HepG2 (cell line): ENCODE results near the gene TFRC. TPM values are rescaled to one million over a fixed set of nuclear protein-coding genes. Genes with fewer than 3 reads are reported as not detected.

Experiments used
- ATF4 ChIP-seq, 2 experiments: fragments of 450-650 bp in 1 of 2; sonication (generic) in 1 of 2; formaldehyde crosslinking; IDR thresholded peaks; 2 replicates each; pipeline versions ENCODE4 v1.5.0 to v1.8.0; 2020 to 2022; ENCODE audit warnings: mild to moderate bottlenecking in 1 of 2, missing genetic modification reagents in 1 of 2
- CBX2 ChIP-seq, 2 experiments: fragments of 200-600 bp in 1 of 2; sonication (generic); formaldehyde crosslinking in 1 of 2; IDR thresholded peaks; 2 replicates each; pipeline versions ENCODE4 v1.7.0 to v1.8.1; 2018 to 2022; ENCODE audit warnings: low read depth in 2 of 2, low read length in 1 of 2, mild to moderate bottlenecking in 1 of 2, missing genetic modification reagents in 1 of 2
- DZIP1 ChIP-seq: sonication (generic); formaldehyde crosslinking; IDR thresholded peaks from 2 replicates; pipeline ENCODE4 v1.5.0; 2020; ENCODE audit warnings: mild to moderate bottlenecking, missing genetic modification reagents
- GPBP1L1 ChIP-seq: sonication (generic); formaldehyde crosslinking; IDR thresholded peaks from 2 replicates; pipeline ENCODE4 v1.5.0; 2020; ENCODE audit warnings: mild to moderate bottlenecking, missing genetic modification reagents
- HHEX ChIP-seq: IDR thresholded peaks from 2 replicates; pipeline ENCODE4 v1.6.1; 2016; ENCODE audit warnings: control low read depth
- HMG20B ChIP-seq: conservative IDR thresholded peaks from 2 replicates; pipeline ENCODE4 v1.6.1; 2016; ENCODE audit warnings: missing genetic modification reagents, missing compliant biosample characterization
- NR2C2 ChIP-seq: sonication (generic); formaldehyde crosslinking; IDR thresholded peaks from 2 replicates; pipeline ENCODE4 v1.4.0; 2020; ENCODE audit warnings: missing genetic modification reagents, mild to moderate bottlenecking, moderate library complexity, borderline replicate concordance
- TARDBP ChIP-seq: sonication (generic); formaldehyde crosslinking; IDR thresholded peaks from 2 replicates; pipeline ENCODE4 v1.8.0; 2022; ENCODE audit warnings: mild to moderate bottlenecking, missing genetic modification reagents
- U2AF2 ChIP-seq: fragments of 200-400 bp; formaldehyde crosslinking; IDR thresholded peaks from 2 replicates; pipeline ENCODE4 v1.6.1; 2017; ENCODE audit warnings: low read depth, mild to moderate bottlenecking, low read length
- ZBTB1 ChIP-seq: sonication (generic); formaldehyde crosslinking; IDR thresholded peaks from 2 replicates; pipeline ENCODE4 v1.4.0; 2020; ENCODE audit warnings: missing genetic modification reagents, borderline replicate concordance
- ZBTB37 ChIP-seq: sonication (generic); formaldehyde crosslinking; IDR thresholded peaks from 2 replicates; pipeline ENCODE4 v1.4.0; 2020; ENCODE audit warnings: mild to moderate bottlenecking, missing genetic modification reagents
- ZBTB4 ChIP-seq: sonication (generic); formaldehyde crosslinking; IDR thresholded peaks from 2 replicates; pipeline ENCODE4 v1.4.0; 2020; ENCODE audit warnings: missing genetic modification reagents, mild to moderate bottlenecking, borderline replicate concordance
- ZBTB44 ChIP-seq: sonication (generic); formaldehyde crosslinking; IDR thresholded peaks from 2 replicates; pipeline ENCODE4 v1.4.0; 2020; ENCODE audit warnings: missing genetic modification reagents
- ZNF230 ChIP-seq: sonication (generic); formaldehyde crosslinking; IDR thresholded peaks from 2 replicates; pipeline ENCODE4 v1.4.0; 2020; ENCODE audit warnings: mild to moderate bottlenecking, missing genetic modification reagents
- ZNF256 ChIP-seq: sonication (generic); formaldehyde crosslinking; conservative IDR thresholded peaks from 2 replicates; pipeline ENCODE4 v1.4.0; 2020; ENCODE audit warnings: missing genetic modification reagents
- ZNF543 ChIP-seq: sonication (generic); formaldehyde crosslinking; IDR thresholded peaks from 2 replicates; pipeline ENCODE4 v1.4.0; 2020; ENCODE audit warnings: mild to moderate bottlenecking, missing genetic modification reagents
- ZNF776 ChIP-seq: sonication (generic); formaldehyde crosslinking; IDR thresholded peaks from 2 replicates; pipeline ENCODE4 v1.4.0; 2020; ENCODE audit warnings: mild to moderate bottlenecking, missing genetic modification reagents
- polyA plus RNA-seq, 8 experiments: library from polyadenylated mRNA; depleted of rRNA in 3 of 8; stranded (reverse) in 7 of 8; unstranded in 1 of 8; fragments of >200 nt; fragmentation: Illumina TruSeq in 4 of 8; extraction: Trizol in 4 of 8; gene quantifications; 2 replicates each; pipeline versions ENCODE4 v1.2.1 to v1.2.3, GENCODE V29; 2011 to 2016; ENCODE audit warnings: low read depth in 4 of 8, missing spikeins in 1 of 8, mixed read lengths in 1 of 8; ENCODE audit not compliant: insufficient read depth in 1 of 8
- total RNA-seq, 5 experiments: library from RNA; depleted of rRNA; stranded (reverse); fragments of >200 nt; fragmentation: Illumina TruSeq; extraction: Trizol; gene quantifications; 2 replicates each; pipeline ENCODE4 v1.2.3, GENCODE V29; 2016; ENCODE audit warnings: low read depth in 1 of 5

Gene TFRC
- total and polyA plus RNA-seq, 2 of the 13 experiments (the other 11 are each of a cell fraction or from before 2014, with no cell fraction given) = 188 to 274 TPM

- TF ChIP-seq ZBTB37 (CRISPR knock-in tag) = no peak
- peak; percentile 43 to 99; a peak in 2 of 4 replicates for TF ChIP-seq ATF4 (CRISPR knock-in tag; IDR thresholded peaks at IDR 0.05)
- peak; percentile 99 for TF ChIP-seq TARDBP
- TF ChIP-seq ZBTB44 (CRISPR knock-in tag) = no peak; the same call in 1 of the 2 replicates
- TF ChIP-seq DZIP1 = 0 out of 2 replicates have a peak, but pooled peaks have one; percentile 23
- no peak for TF ChIP-seq CBX2 (IDR thresholded peaks at IDR 0.05; ENCODE audit: low read depth, low read length)
- TF ChIP-seq CBX2 (CRISPR knock-in tag; IDR thresholded peaks at IDR 0.05; ENCODE audit: low read depth) = no peak
- TF ChIP-seq ZNF776 = peak; percentile 84
- TF ChIP-seq NR2C2 (CRISPR knock-in tag) = peak; percentile 96
- TF ChIP-seq ZBTB1 = no peak
- peak; percentile 83; the same call in 1 of the 2 replicates for TF ChIP-seq ZNF543 (CRISPR knock-in tag)
- no peak for TF ChIP-seq U2AF2
- TF ChIP-seq ZBTB4 (CRISPR knock-in tag) = peak; percentile 93
- peak; percentile 94 for TF ChIP-seq HMG20B (CRISPR knock-in tag)
- TF ChIP-seq GPBP1L1 (CRISPR knock-in tag) = no peak
- TF ChIP-seq HHEX (CRISPR knock-in tag) = peak; percentile 73
- TF ChIP-seq ZNF230 (CRISPR knock-in tag) = peak; percentile 71; the same call in 1 of the 2 replicates
- TF ChIP-seq ZNF256 = no peak
These were observed 26.1 kb downstream of the TFRC start (continued) for GRCh38 chr3:196055683-196056270.
